GM12801 (cell line): ENCODE results near the gene ANKRD6.

Experiments
- TF ChIP-seq, protein P1 (sequence below): IDR thresholded peaks from one replicate; pipeline ENCODE4 v1.5.1; 2011; ENCODE audit warnings: control low read depth; ENCODE audit not compliant: insufficient read length; ENCODE audit errors: extremely low read depth

ANKRD6 gene

DNA sequence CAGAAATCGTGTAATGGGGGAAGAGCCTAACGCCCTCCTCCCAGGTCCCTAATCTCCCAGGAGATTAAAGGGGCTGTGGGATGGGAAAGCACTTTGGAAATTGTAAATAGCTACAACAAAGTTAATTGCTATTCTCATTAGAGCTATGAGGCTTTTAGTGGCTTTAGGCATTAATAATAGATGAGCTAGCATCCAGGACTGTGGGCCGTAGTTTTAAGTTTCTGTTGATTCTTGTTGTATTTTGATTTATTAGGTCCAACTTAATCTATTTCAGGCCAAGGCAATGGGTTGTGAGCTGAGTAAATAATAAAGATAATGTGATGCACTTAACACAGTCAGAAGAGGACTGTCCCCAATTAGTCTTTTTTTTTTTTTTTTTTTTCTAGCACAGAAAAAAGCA, 67.7 kb downstream of the ANKRD6 start:
- TF ChIP-seq, protein P1, sequence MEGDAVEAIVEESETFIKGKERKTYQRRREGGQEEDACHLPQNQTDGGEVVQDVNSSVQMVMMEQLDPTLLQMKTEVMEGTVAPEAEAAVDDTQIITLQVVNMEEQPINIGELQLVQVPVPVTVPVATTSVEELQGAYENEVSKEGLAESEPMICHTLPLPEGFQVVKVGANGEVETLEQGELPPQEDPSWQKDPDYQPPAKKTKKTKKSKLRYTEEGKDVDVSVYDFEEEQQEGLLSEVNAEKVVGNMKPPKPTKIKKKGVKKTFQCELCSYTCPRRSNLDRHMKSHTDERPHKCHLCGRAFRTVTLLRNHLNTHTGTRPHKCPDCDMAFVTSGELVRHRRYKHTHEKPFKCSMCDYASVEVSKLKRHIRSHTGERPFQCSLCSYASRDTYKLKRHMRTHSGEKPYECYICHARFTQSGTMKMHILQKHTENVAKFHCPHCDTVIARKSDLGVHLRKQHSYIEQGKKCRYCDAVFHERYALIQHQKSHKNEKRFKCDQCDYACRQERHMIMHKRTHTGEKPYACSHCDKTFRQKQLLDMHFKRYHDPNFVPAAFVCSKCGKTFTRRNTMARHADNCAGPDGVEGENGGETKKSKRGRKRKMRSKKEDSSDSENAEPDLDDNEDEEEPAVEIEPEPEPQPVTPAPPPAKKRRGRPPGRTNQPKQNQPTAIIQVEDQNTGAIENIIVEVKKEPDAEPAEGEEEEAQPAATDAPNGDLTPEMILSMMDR, result no peak

DNA sequence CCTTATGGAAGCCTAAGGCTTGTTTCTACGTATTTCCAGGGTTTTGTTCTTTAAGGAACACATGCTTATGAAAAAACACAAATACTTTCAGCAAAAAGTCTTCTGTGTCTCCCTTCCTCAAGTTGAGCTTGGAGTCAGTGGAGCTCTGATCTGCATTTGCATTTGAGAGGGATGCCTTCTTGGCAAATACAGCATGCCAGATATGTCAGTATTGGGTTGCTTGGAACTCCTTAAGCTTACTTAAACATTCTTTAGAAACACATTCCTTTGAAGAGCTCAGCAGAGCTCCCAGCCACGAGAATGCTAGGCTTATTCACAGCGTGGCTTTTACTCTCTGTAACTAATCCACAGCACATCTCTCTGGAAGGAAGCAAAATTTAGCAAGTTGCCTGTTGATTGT, 68.3 kb downstream of the ANKRD6 start:
- TF ChIP-seq, protein P1, result no peak

DNA sequence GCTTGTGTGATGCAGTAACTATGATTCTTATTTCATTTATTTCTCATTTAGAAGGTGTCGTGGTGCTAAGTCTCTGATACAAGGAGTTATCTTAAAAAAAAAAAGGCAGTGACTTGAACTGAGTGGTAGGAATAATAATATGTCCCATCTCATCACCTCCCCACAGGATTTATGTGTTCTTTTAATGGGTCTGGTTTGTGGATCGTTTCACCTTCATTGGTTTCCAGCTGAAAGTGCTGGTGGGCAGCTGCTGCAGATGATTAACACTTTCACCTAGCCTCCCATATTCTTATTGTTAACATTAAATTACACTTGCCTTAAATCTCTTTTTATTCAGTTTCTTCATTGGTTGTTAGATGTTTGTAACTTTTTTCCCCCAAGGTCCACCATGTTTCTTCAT, 68.8 kb downstream of the ANKRD6 start:
- TF ChIP-seq, protein P1, result no peak

DNA sequence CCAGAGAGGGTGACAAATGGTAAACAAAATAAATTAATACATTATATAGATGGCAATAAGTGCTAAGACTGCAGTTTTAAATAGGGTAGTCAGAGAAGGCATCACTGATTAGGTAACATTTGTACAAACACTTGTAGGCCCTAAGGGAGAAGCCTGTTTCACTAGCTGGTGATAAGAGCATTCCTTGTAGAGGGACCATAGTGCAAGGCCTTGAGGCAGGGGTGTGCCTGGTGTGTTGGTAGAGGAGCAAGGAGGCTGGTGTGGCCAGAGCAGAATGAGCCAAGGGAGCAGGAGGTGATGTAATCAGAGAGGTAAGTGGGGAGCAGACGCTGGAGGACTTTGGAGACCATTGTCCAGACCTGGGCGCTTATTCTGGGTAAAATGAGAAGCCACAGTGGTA, 70.7 kb downstream of the ANKRD6 start:
- TF ChIP-seq, protein P1, result no peak

DNA sequence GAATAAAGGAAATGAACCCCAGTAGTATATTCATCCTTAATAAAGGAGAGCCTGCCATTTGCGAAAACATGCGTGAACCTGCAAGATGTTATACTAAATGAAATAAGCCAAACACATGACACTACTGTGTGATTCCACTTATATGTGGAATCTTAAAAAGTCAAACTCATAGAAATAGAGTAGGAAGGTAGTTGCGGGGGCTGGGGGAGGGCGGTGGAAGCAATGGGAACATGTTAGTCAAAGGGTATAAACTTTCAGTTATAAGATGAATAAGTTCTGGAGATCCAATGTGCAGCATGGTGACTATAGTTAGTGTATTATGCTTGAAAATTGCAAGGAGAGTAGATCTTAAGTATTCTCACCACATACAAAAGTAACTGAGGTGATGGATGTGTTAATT, 72.9 kb downstream of the ANKRD6 start:
- TF ChIP-seq, protein P1, result no peak

DNA sequence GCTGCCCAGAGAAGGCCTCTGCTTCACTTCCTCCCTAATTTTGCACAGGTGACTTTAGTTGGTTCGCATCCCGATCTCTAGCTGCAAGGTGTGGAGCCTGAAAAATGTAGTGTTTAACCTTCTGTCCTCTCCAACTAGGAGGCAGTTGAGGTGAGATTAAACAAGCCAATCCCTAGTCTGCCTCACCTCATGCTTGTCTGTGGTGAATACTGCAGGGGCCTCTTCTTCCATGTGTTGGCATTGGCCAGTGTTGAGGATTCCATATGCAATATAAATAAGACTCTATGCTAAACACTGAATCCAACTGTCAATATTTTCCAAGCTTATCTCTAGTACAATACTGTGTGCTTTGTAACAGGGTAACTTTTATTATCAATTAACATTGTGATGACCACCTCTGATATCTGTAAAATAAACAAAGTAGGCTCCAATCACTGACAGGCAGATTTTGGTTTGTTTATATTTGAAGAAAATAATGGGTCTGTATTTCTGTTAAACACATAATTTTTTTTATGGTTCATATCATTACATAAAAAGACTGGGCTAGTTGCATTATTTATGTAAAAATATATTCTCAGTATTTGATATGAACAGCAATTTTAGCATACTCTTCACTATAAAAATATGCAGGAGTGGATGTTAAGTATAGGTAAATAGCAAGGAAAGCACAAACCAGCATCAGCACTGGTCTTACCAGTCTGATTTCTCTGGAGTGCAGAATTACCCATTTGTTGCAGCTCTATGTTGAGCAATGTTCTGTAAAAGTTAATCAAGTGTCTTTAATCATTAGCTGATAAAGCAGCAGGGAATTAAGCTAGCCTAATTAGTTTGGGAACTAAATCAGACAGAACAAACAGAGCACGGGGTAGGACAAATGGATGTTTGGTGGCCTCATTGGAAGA, 74.0 kb downstream of the ANKRD6 start:
- TF ChIP-seq, protein P1, result no peak

DNA sequence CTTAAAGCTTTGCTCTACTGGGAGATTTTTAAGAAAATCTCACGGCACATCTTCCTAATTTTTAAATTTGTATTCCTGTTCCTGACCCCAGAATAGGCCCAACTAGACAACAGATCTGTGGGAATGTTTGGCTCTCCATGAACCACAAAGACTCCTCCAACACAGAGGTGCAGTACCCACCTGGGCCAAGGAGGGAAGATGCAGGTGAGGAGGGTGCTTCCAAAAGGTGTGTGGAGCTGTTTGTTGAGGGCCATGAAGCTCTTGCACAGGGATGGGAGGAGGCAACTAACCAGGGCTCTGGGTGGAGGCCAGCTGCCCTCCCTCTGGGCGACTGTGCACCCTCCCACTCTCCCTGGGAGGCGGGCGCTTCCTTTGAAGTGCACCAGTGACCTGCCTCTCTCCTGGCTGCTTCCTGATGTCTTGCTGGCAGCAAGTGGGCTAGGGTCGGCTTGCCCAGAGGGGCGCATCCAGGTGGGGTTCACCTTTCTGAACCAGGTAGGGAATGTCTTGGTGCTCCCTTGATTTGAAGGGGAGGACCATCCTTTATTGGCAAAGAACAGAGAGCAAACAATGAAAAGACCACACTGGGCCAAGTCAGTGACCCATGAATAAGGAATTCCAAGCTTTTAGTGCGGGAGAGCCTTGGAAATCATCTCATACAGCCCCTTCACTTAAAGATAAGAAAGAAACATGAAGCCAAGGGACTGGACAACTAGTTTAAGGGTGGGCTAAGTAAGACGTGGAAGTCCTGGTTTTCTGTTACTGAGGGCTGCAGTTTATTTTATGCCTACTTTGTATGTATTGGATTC, 76.0 kb downstream of the ANKRD6 start:
- TF ChIP-seq, protein P1, result no peak
